Measurements from ENCODE around the gene COX17.
"Not testable (repeated sequence)": the region's sequence is repeated elsewhere in the genome, so short reads cannot be mapped to it uniquely, and the experiment has no call there.

Gene COX17

DNA sequence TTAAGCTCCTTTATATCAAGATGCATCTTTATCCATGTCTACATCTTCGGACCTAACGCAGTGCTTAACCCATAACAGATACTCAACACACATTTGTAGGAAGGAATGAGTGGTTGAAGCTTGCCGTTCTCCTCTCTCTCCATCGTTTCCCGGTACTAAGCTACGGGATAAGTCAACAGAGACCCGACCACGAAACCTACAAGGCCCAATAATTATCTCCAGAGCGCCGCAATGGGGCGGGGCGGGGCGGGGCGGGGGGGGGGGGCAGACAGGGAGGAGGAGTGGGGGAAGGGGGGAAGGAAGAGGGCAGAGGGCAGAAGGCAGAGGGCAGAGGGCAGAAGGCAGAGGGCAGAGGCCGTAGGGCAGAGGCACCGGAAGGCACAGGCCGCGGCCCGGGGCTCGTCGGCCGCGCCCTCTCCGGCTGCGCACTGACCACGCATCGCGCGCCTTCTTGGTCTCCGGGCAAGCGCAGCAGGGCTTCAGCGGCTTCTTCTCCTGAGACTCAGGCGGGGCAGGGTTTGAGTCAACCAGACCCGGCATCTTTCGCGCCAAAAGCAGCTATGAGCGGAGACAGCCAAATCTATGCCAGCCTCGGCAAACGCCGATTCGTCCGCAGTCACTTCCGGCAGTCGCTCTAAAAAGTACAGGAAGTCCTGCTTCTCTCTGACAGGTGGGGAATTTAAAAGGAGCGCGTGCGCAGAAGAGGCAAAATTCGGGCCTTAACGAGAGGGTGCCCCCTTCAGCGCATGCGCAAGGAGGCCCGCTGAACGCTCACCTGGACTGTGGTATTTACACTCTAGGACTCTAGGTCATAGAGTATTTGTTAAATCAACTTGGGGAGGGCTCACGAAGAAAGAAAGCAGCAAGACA lies at the start of gene COX17:
Gene COX17 (minus strand): TSS at position 636 of the 870 bp plus-strand sequence. CDS start 96 bp downstream, at position 540.
- DNase-seq: peak; percentile 96

DNA sequence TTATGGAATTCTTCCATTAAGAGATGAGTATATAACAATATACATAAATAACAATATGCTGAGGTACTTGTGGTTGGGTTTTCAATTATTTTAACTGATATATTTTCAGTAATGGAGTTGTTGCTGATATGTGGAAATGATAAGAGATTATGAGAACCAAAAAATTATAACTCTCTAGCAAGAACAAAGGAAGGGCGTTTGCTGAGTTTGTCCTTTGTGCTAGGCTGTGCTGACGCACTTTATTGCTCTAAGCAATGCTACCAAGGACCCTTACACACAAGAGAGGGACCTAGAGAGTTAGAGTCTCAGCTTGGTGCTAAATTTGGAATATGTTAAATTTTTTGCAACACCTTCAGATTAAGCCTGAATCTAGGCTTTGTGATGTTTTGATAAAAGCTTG lies 49.7 kb upstream of the COX17 start:
- DNase-seq: no peak

DNA sequence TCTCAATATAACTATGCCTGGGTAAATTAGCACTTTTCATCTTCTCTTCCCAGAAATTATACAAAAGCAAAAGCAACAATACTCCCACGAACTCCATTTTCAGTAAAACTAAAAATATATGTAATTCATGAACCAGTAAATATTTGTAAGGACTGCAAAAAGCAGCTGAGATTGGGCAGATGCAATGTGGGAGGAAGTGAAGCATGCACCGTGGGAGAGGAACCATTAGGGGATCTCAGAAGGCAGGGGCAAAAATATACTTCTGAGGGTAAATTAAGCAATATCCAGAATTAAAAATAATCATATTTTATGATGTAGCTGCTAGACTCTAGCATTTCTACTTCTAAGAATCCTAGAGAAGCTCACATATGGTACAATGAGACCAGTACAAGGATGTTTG lies 45.8 kb upstream of the COX17 start:
- no peak for DNase-seq

- no peak for DNase-seq
Measured at GRCh38 chr3:119717520-119717919, 40.3 kb upstream of the COX17 start.

- DNase-seq: no peak
Measured at GRCh38 chr3:119716998-119717397, 39.8 kb upstream of the COX17 start.

- DNase-seq: no peak
Measured at GRCh38 chr3:119715105-119715504, 37.9 kb upstream of the COX17 start.

DNA sequence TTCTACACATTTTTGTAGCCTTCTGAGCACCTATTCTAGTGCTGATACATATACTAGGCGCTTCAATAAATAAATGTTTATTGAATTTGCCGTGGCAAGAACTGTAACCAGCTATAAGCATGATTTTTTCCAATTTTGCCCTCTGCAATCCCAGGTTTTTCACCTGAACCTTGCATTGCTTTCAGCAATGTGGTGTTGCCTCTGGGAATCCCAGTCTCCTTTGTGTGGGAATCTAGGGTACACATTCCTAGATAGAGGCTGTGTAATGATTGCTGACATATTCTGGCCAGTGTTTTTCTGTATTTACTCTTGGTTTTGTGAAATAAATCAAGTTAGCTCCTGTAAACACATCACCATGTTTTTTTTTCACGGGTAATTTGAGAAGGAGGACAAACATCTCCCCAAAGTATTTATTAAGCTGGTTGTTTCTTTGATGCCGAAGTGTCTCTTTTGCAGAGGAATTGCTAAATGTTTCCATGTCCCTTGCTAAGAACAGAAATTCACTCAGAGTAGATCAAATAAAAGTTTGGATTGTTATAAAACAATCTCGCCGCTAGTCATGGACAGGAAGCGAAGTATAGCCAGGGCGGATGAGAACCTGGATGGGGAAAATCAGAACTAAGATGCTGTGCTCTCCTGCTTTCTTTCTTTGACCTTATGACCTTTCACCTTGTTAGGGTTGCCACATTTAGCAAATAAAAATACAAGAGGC lies 26.8 kb upstream of the COX17 start:
- no peak for DNase-seq

GRCh38 chr3:119702530-119703527 lies 25.6 kb upstream of the COX17 start, which contains the start of gene CFAP91:
CFAP91 (plus strand) TSS chr3:119703022; CDS start chr3:119703099, 77 bp downstream.
- DNase-seq: peak; percentile 87

DNA sequence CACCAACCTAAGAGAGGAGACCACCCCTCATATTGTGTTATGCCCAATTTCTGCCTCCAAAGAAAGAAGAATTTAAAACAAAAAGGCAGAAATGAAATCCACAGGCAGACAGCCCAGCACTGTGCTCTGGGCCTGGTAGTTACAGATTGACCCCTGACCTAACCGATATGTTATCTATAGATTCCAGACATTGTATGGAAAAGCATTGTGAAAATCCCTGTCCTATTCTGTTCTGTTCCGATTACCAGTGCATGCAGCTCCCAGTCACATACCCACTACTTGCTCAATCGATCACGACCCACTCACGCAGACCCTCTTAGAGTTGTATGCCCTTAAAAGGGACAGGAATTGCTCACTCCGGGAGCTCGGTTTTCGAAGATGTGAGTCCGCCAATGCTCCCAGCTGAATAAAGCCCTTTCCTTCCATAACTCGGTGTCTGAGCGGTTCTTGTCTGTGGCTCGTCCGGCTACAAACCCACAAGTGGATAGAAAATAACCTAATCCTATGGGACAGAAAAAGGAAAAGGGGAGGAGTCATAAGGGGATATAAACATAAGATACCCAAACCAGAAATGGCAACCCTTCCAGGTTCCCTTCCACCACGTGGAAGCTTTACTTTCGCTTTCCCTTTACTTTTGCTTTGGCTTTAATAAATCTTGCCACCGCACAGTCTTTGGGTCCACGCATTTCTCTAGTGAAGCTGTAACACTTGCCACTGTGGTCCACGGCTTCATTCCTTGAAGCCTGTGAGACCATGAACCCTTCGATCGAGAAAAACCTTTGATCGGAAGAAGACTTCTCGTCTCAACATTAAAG lies 23.9 kb upstream of the COX17 start:
- no peak for DNase-seq

- peak; percentile 16 for DNase-seq
Measured at GRCh38 chr3:119700269-119700919, 23.2 kb upstream of the COX17 start.

DNA sequence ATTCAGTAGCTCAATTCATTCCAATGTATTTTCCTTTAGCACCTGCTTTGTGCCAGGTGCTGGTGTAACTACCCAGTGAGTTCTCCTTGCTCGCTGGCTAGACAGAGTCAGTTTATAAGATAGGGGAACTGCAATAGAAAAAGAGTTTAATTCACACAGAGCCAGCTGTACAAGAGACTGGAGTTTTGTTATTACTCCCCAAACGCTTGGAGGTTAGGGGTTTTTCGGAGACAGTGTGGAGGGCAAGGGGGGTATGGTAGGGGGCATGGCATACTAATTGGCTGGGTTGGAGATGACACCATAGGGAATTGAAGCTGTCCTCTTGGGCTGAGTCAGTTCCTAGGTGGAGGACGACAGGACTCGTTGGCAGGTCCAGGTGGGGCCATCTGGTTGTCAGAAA lies 20.2 kb upstream of the COX17 start:
- DNase-seq: no peak

GRCh38 chr3:119695480-119695879 lies 18.3 kb upstream of the COX17 start:
- peak; percentile 12 for DNase-seq

- peak; percentile 27 for DNase-seq
Measured at GRCh38 chr3:119690043-119690656, 12.9 kb upstream of the COX17 start.

DNA sequence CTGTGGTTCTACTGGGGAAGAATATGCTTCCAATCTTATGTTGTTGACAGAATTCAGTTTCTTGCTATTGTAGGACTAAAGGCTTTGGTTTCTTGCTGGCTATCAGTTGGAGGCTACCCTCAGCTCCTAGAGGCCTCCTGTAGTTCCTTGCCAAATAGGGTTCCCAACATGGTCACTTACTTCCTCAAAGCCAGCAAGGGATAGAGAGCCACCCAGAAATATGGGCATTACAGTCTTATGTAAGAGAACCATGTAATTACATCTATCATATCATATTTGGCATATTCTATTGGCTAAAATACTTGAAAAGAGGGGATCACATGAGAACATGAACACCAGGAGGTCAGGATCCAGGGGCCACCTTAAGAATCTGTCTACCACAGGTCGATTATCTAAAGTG lies 6.2 kb upstream of the COX17 start:
- no peak for DNase-seq

DNA sequence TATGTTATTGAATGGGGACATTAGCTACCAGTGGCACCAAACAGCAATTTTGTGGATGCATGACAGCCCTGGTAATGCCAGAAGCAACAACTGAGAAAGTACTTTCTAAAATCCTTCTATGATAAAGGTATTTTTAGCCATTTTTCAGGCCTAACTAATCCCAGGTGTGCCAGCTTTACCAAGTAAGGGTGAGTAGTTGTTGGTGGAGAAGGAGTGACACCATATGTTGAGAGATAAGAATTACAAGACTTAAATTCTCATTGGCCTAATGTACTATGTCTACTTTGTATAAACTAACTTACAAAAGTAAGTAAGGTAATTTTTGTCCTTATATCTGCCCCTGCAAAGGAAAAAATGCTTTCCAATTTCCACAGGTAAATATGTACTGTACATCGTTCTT lies 4.1 kb upstream of the COX17 start:
- DNase-seq: peak; percentile 62

DNA sequence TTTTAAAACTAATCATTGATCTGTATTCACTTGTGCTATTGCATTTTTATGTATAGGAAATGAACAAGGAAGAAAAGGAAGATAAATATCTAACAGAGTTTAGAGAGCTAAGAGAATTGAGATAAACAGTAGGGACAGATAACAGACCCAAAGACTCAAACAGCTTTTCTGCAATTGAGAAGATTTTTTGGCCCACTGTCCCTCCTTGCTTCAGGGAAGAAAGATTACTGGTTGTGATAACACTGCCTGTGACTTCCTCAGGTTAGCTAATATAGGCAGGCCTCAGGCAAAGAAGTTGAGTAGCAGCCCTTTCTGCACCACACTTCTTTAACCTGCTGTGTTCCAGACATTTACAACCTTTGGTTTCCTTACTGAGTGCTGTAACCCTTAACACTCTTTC lies 2.7 kb upstream of the COX17 start:
- DNase-seq: no peak

GRCh38 chr3:119678209-119678608 lies 1.0 kb upstream of the COX17 start:
- not testable (repeated sequence) for DNase-seq

GRCh38 chr3:119677641-119677934 lies 382 bp upstream of the COX17 start:
- no peak for DNase-seq

GRCh38 chr3:119676020-119676419 lies 1.2 kb downstream of the COX17 start:
- no peak for DNase-seq

- DNase-seq: no peak
Measured at GRCh38 chr3:119675188-119675874, 1.9 kb downstream of the COX17 start.

All from fibroblast of skin of right biceps (primary cell).